Measurements from ENCODE around the gene MTA2.
A peak's percentile ranks its signal among the peaks of the same experiment; 100 is the strongest.
"Not testable (repeated sequence)": the region's sequence is repeated elsewhere in the genome, so short reads cannot be mapped to it uniquely, and the experiment has no call there.

The MTA2 gene

DNA sequence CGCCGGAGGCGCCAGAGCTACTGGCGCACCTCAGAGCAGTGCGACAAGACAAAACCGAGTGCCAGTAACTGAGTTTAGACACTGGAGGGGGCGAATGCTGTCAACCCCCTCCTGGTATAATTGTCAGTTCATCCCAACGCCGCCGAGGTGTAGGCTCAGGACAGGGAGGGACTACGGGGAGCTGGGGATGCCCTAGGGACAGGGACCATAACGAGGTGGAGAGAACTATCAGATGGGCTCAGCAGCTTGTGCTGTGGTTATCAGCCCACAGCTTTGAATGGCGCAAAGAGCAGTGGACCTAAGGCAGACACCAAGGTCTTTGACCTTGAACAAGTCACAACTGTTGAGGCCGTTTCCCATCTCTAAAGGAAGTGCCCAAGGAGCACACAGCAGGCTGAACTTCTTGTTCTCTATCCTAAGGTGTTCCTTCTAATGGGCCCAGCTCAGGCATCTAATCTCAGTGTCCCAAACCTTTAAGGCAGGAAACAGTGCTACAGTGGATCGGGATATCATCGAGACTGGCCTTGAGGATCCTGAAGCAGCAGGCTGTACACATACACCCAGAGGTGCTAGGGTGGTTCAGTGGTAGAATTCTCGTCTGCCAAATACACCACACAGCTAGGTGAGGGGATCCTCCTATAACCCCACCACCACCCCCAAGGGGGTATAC, 9.4 kb downstream of the MTA2 start:
- no peak for DNase-seq

DNA sequence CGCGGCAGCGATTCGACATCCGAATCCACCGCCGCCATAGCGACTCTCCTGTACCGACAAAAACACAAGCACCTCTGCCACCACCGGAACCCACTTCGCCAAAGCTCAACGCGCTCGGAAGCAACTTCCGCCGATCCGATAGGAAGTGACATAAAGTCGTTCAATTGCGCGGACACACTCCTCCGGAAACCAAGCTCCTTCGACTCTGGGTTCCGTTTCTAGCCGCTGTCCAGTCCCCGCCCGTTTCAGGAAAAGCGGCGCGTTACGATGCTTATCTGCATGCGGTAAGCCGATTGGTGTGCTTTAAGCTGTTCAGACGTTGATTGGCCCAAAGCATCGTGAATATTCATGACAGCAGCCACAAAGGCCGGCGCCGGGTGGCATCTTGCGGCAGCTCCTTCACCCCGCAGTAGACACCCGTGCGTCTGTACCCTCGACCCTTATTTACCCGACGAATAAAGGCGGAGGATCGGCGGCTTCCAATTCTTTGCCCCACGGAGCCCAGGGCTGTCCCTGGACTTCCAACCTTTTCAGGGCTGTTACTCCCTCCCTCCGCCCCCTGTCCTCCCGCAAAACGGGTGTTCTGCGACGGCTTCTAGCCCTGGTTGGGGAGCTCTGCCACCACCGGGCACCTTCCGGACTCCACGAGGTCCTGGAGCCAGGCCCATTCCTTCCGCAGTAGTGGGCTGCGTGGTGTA, 10.1 kb downstream of the MTA2 start, which contains the start of gene TUT1:
TSS of gene TUT1 (minus strand) at position 76 of the 698 bp plus-strand sequence. CDS start at position 38, 38 bp downstream.
- DNase-seq = peak; percentile 90 to 93

DNA sequence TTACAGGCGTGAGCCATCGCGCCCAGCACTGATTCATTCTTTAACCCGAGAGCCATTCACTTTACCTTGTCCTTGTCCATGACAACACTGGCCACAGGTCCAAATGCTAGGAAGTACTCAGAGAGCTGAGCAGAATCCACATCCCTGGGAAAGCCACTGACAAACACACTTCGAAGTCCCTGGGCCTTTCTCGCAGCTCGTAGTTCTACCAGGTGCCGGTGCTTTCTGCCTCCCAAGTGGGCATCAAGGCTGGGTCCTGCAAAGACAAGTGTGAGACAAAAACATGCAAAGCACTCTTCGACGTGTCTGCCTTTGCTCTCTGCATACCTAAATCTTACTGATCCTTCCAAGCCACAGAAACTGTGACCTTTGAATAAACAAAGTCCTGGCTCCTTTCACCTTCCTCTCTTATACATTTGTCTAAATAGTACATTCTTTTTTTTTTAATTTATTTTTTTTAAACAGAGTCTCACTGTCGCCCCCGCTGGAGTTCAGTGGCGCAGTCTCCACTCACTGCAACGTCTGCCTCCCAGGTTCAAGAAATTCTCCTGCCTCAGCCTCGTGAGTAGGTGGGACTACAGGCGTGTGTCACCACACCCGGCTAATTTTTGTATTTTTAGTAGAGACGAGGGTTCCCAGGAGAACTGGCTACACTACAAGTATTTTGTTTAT, 12.6 kb downstream of the MTA2 start:
- no peak for DNase-seq

DNA sequence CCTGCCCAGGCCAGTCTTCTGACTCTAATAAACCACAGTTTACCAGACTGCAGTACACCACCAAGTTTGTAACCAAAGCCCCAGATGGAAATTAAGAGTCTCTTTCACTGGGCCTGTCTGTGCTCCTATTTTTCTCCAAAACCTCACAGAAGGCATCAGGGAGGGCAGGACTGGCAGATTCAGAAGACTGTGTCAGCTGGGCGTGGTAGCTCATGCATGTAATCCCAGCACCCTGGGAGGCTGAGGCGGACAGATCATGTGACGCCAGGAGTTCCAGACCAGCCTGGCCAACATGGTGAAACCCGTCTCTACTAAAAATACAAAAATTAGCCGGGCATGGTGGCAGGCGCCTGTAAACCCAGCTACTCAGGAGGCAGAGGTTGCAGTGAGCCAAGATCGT, 16.3 kb downstream of the MTA2 start:
- DNase-seq = not testable (repeated sequence)

DNA sequence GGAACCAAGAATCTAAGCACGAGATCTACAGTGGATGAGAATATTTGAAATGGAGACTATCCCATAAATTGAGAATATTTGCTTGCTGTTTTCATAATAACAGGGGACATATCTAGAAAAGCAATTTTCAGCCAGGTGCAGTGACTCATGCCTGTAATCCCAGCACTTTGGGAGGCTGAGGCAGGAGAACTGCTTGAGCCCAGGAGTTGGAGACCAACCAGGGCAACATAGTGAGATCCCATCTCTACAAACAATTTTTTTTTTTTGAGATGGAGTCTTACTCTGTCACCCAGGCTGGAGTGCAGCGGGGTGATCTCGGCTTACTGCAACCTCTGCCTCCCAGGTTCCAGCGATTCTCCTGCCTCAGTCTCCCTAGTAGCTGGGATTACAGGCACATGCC, 19.9 kb downstream of the MTA2 start:
- DNase-seq = not testable (repeated sequence)

DNA sequence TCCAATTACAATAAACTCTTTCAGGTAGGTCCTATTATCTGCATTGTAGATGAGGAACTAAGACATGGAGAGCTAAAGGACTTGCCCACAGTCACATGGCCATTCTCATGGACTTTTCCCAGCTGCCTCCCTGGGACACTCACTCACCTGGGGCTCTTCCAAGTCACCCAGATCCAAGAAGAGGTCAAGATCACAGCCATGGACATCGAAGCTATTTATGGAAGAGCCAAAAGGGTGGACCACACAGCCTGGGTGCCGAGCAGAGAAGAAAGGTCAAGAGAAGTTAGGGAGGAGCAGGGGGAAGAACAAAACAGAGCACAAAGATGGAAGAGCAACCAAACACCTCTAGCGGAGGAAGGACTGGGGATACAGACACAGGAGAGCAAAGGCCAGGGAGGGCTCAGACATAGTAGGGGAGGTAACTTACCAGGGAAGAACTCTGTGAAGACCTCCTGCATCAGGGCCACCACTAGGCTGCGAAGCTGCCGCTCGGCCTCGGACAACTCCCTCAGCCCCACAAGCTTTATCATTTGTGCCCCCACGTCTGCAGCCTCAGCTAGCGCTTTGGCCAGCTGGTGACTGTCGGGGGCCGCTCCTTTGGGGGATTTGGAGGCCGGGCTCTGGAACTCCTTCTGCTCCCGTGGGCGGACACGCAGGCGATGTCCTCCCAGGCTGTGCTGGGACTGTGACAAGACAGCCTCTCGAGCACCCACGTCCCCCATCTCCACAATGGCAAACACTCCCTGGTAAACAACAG, 20.5 kb downstream of the MTA2 start:
- DNase-seq = no peak

DNA sequence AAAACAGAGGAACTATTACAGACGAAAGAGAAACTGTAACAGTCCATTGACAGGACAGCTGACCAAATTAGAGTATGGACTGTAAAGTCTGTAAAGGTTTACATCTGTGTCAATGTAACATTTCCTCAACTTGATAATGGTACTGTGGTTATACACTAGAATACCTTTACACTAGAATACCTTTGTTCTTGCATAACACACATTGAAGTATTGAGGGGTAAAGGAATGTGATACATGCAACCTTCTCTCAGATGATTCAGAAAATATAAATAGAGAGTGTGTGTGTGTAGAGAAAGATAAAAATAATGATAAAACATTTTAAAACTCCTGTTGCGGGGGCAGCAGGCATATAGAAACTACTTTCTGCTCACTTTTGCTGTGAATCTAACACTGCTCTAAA, 22.4 kb downstream of the MTA2 start:
- DNase-seq = no peak

DNA sequence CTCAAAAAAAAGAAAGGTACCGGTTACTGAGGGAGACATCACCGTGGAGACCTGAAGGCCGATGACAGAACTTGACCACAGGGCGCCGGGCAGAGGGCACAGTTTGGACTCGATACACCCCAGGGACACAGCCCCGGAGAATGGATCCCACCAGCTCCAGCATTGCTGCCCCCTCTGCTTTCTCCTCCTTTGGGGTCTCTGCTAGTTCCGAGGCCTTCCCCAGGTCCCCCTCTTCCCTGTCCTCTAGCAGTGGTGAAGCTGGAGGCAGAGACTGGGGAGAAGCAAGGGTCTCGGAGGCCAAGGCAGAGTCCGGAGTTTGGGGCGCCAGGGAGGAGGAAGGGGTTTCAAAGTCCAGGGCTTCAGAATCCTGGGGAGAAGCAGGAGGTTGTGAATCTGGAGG, 23.1 kb downstream of the MTA2 start:
- no peak for DNase-seq

DNA sequence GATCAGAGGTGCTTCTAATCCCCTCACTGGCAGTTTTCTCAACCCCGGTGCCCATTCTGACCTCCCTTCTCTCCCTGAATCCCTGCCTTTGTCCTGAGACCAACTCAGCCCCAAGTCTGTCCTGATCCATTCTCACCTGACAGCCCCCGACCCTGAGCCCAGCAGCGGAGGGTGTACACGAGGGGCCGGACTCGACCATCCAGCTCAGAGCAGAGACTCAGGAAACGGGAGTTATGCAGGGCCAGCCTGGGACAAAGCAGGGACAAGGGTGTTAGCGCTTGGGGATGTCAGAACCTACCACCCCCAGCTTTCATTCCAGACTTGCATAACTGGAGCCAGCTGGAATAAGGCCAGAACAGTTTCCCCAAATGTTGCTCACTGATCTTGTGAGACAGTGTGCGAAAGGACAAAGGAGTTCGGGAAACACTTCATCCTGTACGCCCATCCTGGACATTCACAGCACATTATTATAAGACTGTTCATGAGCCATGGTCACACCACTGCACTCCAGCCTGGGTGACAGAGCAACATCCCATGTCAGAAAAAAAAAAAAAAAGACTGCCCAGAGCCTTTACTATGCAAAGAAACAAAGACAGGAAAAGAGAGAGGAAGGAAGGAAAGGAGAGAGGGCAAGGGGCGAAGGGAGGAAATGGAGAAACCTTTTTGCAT, 24.5 kb downstream of the MTA2 start:
- no peak for DNase-seq

DNA sequence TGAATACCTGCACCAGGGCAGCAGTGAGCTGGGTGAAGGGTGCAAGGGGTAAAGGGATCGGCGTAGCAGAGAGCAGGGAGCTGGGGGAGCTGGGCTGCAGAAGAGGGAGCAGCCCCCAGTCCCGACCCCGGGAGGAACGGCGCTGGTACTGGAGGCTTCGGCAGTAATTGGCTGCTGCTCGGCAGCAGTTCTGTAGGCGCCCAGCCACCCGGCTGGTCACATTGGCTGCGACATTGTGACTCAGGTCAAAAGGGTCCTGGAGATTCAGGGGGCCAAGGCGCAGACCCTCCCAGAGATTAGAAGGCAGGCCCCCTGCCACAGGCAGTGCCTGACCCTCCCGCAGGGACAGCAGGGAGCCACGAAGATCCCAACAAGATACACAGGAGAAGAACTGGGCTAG, 25.8 kb downstream of the MTA2 start:
- no peak for DNase-seq

DNA sequence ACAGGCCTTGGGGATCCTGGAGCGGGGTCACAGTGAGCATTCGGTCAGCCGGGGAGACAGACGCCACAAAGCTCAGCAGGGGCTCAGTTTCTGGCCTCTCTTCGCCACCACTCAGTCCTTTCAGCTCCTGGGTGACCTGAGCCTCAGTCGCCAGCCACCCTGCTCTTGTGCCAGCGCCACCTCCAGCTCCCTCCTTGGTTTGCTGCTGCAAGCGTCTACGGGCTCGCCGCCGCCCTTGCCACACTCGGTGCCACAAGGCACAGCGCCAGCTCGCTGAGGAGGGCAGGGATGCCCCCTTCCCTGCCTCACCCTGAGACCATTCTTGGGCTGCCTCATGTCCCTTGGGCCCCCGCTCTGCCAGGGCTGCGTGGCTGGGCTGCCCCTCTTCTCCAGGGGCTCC, 26.5 kb downstream of the MTA2 start:
- DNase-seq = no peak

DNA sequence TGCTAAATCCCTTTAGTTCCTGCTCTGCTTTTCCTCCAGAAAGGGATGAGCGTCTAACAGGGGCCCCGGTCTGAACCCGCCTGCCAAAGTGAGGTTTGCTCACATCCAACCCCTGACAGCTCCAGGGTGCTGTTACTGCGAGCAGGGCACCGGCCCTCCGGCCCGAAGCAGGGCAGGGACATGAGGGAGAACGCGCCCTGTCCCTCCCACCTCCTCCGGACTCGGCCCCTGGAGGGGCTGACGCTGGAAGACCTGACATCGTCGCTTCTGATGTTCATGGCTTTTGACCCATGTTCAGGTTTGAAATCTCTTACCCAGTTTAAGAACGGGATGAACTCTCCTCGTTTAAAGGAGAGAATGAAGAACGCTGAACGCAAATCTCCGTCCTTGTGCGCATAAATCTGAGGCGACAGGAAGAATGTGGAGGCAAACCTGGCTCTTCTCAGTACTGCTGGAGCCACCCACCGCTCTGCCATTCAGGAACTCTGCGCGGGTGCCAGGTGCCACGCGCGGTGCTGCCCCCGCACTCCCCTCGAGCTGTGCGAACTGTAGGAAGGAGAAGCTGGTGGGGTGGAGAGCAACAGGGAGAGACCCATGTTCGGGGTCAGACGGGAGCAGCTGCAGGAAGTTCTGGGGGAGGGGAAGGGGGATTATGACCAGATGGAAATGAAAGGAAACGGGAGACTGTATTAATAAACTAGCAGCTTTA, 27.1 kb downstream of the MTA2 start:
- no peak for DNase-seq

DNA sequence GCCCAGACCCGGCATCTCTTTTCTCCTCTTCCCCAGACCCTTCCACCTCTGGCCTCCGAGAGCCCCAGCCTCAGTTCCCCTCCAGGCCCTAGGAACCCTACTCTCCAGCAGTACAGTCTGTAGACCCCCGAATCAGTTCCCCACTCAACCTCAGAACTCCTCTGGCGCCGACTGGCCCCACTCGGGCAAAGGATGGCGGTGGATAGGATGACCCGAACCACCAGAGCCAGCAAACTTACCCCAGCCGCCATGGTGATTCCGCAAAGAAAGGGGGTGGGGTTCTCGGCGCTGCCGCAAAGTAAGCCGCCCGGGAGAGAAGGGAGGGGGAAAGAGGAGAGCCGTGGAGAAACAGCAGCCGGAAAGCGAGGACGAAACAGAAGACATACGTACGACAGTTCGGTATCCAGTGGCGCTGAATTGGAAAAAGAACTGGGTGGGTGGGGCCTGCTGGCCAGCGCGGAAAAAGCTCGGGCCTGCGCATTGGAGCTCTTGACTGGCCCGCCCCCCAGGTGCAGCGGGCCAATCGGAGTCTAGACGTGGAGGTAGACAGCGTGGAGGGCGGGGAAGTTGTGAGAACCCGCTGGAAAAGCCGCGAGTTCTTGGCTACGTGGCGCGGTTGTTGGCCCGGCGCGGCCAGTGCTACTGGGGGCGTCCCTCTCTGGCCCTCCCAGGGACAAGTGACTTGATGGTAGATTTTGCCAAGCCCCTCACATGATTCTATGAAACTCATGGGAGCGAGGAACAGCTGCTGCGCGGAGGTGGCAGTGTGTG, 27.9 kb downstream of the MTA2 start, which contains the start of gene EEF1G:
TSS of gene EEF1G (minus strand) at position 300 of the 771 bp plus-strand sequence. CDS start at position 251, 49 bp downstream.
- peak; percentile 94 for DNase-seq

DNA sequence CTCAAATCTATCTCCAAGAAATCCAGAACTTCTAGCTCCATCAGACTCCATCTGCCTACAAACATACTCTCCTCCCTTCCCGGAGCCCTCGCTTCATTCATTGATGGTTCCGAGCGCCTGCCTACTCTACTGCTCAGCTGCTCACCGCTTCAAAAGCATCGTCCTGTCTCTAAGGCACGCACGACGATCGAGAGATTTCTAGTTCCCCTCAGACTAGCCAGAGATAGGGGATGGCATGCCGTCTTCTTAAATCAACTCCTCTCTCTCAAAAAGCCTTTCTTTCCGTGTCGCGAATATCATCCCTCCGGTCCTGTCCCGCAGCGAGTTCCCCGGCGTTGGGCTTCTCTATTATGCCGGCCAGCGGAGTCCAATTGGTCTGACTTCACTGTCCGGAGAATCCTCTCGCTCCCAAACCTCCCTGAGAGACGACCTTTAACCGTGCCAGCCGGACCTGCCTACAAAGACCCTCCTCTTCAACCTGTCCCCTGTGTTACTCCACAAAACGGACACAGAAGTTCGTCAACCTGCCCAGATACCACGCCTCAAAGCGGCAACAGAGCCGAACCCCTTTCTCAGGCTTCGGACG, 28.6 kb downstream of the MTA2 start:
- no peak for DNase-seq

DNA sequence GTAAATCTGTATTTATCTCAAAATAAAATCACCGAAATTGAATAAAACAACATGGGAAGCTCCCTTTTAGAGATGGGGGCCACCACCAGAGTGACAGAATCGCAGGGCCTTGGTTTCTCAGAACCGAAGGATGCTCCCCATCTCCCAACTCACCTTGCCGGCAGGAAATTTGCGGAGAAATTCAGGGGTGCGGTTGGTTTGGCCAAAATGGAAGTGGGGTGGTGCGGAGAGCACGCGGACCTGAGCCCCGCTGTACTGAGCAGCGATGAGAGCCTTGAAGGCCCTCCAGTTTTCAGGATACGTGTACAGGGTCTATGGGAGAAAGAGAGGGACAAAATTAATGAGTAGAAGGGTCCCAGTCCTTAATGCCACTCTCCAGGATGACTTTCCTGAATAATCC, 29.2 kb downstream of the MTA2 start:
- no peak for DNase-seq

DNA sequence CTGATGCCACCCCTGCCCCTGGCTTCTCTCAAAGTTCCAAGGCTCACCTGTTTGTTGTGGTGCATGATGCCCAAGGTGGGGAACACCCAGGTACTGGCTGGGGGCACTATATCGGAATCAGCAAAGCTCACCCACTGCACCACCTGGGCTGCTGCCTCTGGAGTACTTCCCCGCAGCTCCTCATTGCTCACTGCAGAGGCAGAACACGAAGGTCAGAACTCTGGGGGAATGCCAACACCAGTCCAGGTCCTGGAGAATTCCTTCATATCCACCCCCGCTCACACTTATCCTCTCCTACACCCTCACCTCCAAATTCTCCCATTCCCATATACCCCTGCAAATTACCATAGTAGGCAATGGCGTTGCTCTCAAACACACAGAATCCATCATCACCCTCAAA, 30.2 kb downstream of the MTA2 start:
- DNase-seq = not testable (repeated sequence)

DNA sequence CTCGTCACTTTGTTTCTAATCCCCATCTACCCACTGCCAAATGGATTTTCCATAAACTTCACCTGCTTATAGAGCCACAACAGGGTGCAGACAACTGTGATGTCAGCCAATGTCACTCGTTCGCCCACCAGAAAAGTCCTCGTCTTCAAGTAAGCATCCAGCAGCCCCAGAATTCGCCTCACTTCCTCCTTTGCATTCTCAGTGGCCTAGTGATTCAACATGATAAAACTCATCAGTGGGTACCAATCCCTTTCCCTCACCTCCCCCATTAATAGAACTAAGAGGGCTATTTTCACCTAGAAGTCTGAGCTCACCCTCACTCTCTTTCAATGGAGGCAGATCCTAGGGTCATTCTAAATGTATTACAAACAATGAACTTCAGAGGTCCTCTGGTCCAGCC, 30.8 kb downstream of the MTA2 start:
- not testable (repeated sequence) for DNase-seq

DNA sequence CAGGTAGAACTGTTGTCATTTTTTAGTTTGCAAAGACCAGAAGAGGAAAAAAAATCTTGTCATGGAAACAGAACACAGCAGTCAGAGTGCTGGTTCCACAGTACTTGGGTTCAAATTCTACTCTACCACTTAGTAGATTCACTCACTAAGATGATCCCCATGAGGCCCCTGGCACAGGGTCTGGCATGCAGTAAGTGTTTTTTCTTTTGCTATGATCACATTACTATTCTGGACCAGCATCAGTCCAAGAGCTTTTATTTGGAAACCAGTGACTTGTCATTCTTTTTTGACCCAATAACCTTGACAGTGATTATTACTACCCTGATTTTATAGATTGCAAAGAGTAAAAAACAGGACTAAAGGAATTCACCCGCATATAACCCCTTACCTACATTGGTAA, 32.1 kb downstream of the MTA2 start:
- DNase-seq = no peak

DNA sequence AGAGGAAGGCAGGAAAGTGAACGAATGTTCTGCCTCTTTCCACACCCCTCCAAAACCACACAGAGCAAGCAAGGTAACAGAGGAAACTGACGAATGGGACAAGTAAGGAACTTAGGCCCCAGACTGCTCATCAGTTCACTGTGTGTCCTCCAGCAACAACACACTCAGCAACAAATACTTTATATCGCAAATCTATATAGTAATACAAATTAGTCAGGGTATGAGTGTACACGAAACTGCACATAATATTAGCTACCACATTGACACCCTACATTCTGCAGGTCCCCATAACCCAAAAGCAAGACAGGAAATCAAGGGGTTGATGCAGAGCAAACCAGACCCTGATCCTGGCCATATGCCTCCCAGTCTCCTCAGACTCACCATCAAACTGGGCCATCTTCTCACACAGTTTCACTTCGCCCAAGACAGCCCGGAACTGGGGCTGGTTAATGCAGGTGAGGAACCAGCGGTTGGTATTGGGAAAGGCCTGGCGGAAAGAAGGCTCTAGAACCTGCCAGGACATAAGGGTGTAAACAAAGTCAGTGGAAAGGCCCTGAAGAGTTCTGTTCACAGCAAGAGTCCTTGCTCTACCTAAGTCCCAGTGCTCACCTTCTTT, 34.5 kb downstream of the MTA2 start:
- DNase-seq = no peak

DNA sequence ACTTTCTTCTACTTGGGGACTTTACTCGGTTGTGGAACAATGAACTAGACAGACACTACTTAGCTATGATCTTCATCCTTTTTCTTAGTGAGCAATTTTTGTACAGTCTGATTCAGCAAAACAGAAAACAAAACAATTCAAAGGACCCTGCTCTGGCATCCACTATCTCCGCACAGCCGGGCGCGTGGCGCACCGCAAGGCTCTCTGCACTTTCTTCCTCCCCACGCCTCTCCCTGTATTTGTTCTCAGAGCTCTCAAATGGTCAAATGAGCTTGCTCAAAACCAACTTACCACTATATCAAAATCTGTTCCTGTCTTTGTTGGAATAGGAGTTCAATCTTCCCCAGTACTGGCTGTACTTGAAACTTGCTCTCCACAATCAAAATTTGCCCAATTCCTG, 35.4 kb downstream of the MTA2 start:
- DNase-seq = no peak
